ENCODE data around the gene ATF6B.
A peak's percentile ranks its signal among the peaks of the same experiment; 100 is the strongest.
"Not testable (repeated sequence)": the region's sequence is repeated elsewhere in the genome, so short reads cannot be mapped to it uniquely, and the experiment has no call there.

Gene ATF6B

DNA sequence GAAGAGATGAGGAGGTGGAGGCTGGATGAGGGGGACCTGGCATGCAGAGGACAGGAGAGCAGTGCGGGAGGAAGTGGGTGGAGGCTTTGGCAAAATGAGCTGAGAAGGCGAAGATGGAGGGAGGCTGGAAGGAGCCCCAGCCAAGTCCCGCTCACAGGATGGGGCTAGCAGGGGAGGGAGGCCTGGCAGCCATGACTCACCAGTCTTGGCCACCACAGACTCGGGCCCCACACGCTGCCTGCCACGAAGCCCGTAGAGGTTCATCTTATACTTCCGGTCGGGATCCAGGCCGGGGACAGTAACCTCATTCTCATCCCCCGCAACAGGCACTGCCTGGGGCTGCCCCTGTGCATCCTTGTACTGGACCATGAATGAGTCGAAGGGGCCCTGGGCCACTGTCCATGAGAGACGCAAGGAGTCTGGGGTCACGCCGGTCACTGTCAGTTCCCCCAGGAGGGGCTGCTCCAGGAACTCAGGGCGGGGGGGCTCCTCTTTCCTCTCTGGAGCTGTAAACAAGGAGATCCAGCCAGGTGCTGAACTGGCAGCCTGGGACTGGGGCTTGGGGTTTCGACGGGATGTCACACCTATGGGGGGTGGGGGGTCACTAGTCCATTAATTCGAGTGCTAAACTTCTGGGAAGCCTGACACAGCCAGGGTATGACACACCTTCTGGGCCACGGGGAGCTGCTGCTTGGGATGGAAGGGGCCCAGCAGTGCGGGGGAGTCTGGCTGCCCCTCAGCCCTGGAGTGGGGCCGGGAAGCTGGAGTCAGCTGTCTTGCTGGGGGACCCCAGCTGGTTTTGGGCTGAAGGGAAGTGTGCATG lies 46.7 kb downstream of the ATF6B start:
- DNase-seq (ENCODE audit: low spot score) = peak; percentile 56

- no peak for DNase-seq (ENCODE audit: low spot score)
Measured at GRCh38 chr6:32079566-32080290, 48.3 kb downstream of the ATF6B start.

GRCh38 chr6:32076321-32076809 lies 51.7 kb downstream of the ATF6B start:
- no peak for DNase-seq (ENCODE audit: low spot score)

DNA sequence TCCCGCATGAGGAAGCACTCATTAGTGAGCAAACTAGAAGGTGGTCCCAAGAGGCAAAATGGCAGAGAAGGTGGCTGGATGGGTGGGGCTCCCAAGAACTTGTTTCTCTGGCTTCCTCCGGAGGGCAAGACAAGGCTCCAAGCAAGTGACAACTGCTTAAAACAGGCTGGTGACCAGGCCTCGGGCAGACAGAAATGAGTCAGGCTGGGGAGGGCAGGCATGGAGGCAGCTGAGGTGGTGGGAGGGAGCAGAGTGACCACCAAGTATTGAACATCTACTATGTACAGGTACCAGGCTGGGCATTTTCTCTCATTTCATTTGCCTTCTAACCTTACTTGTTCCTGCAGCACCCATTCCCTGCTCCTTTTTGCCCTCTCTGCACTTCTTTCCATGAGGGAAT lies 52.3 kb downstream of the ATF6B start:
- DNase-seq (ENCODE audit: low spot score) = no peak

DNA sequence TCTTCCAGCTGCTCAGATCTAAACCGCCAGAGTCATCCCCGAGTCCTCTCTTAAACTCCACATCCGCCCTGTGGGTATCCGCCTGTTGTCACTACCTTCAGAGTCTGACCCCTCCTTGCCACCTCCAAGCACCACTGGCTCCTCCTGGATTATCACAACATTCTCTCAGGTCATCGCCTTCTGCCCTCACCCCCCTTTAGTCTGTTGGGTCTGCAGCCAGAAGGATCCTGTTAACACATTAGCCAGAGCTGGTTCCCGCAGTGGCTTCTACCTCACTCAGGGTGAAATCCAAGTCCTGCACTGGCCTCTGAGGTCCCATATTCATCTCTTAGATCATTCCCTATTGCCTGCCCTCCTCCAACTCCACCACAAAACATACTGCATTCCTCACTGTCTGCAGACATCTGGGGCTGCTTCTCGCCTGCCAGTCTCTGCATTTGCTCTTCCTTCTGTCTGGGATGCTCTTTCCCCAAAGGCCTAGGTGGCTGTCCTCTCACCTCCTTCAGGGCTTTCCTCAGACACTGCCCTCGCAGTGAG lies 53.0 kb downstream of the ATF6B start:
- no peak for DNase-seq (ENCODE audit: low spot score)

GRCh38 chr6:32073613-32074012 lies 54.4 kb downstream of the ATF6B start:
- DNase-seq (ENCODE audit: low spot score) = no peak

GRCh38 chr6:32073101-32073500 lies 54.9 kb downstream of the ATF6B start:
- no peak for DNase-seq (ENCODE audit: low spot score)

DNA sequence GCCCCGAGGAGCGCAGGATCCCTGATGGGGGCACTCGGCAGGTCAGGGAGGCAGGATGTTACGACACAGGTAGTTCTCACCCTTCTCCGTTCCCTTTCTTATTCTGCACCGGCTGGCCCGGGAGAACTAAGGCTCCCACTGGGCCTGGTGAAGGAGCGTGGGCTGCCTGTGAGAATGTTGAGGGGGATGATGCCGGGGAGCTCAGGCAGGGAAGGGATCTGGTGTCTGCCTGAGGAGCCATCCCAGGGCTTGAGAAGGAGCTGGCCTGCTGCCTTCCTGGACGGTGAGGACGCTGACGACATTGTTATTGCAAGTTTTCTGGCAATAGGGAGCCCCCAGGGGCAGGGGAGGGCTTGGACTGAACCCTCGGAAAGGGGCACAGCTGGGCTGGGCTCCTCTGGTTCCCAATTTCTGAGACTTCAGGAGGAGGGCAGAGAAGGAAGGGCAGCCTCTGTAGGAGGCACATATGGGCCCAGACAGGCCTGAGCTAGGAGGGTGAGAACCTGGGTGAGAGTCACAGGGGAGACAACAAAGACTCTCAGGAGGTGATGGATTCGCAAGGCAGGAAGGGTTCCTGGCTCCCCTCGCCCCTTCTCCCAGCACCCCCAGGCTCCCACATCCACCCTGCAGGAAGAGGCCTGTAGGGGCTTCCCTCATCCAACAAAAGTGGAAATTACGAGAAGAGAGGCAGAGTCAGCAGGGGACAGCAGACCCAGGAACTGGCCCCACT lies 57.1 kb downstream of the ATF6B start:
- DNase-seq (ENCODE audit: low spot score) = no peak

- no peak for DNase-seq (ENCODE audit: low spot score)
Measured at GRCh38 chr6:32069878-32070515, 58.0 kb downstream of the ATF6B start.

- no peak for DNase-seq (ENCODE audit: low spot score)
Measured at GRCh38 chr6:32069460-32069859, 58.6 kb downstream of the ATF6B start.

- DNase-seq (ENCODE audit: low spot score) = no peak
Measured at GRCh38 chr6:32068867-32069266, 59.2 kb downstream of the ATF6B start.

DNA sequence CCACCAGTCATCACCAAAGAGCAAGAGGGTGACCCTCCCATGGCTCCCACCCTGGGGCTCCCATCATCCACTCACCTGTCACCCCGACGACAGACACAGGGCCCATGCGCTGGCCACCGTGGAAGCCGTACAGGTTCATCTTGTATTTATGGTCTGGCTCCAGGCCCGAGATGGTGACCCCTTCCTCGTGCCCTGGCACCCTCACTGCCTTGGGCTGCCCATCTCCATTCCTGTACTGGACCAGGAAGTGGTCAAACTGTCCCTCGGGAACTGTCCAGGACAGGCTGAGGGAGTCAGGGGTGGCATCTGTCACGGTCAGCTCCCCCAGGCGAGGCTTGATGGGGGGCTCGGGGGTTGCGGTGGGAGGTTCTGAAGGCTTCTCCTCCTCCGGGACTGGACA lies 59.7 kb downstream of the ATF6B start:
- DNase-seq (ENCODE audit: low spot score) = not testable (repeated sequence)

GRCh38 chr6:32067521-32067920 lies 60.5 kb downstream of the ATF6B start:
- not testable (repeated sequence) for DNase-seq (ENCODE audit: low spot score)

Measured in SW480 (cell line).